HG02759 (cell line): Measurements from ENCODE around the gene BCL2L15.

Experiments used
- ATAC-seq: cut with Tn5 transposase; IDR thresholded peaks from one replicate; pipeline ENCODE4 v1.9.1; 2021; ENCODE audit warnings: mild to moderate bottlenecking, moderate library complexity; ENCODE audit not compliant: unreplicated experiment

Gene BCL2L15

GRCh38 chr1:113912594-113913311 lies 25.4 kb upstream of the BCL2L15 start:
- ATAC-seq: no peak

DNA sequence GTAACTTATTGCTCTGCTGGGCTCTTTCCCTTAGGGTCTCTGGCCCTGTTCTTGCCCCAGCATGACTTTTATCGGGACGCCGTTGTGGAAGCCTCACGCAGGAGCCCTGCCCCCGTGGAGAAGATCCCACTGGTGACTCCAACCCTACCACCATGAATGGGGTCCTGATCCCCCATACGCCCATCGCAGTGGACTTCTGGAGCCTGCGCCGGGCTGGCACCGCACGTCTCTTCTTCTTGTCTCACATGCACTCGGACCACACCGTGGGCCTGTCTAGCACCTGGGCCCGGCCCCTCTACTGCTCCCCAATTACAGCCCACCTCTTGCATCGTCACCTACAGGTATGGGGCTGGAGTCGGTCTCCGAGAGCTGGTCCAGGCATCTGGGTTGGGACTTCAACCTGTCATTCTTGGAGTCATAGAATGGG lies 18.1 kb upstream of the BCL2L15 start:
- ATAC-seq: peak; percentile 5

DNA sequence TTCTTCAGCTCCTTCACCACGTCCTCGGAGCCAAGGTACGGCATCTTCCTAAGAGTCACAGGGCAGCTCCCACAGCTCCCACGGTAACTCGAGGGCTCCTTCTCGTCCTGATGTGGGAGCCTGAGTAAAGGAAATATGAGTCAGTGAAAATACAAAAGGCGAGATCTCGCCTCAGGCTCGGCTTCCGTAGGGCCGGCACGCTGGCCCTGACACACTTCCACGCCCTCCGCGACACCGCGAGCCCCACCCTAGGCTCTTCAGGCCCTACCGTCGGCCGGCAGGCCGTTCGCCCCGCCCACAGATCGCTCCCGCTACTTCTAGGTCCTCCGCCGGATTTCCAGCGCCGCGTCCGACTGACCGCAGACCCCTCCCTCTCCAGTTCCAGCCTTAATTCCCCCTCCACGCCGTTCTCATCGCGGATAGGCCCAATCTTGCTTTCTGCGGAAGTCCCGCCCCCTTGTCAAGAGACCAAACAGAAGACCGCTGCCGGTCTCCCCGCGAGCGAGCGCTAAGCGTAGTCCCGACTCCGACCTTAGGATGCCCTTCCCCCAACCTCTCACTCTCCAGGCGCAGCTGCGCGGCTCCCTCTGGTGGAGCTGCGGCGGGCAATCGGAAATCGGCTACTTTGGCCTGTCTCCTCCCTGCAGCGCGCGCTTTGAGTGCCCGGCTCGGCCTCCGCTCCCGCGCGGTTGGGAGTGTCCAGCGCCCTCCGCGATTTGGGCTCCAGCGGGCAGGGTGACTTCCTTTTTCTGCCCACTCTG lies 17.5 kb upstream of the BCL2L15 start, which contains the start of the genes AP4B1 and DCLRE1B:
Gene AP4B1 (minus strand): TSS at position 126 of the 761 bp plus-strand sequence. CDS start 82 bp downstream, at position 44.
Gene DCLRE1B (plus strand): TSS at position 653 of the 761 bp plus-strand sequence. CDS start 261 bp downstream, outside the sequence.
- ATAC-seq: peak; percentile 92

DNA sequence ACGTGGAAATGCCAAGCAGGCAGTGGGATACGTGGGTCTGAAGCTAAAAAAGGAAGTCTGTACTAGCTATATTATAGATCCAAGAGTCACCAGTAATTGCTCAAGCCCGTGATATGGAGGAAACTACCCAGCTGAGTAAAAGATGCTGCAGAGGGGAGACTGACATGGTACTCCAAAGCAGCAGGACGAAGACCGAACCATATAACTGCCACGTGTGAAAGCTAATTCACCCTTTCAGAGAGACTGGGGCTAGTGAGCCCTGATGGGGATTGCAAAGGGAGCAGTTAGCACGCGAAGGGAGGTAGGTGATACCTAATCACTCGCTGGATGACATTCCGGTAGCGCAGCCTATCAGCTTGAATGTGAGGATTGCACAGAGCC lies 16.9 kb upstream of the BCL2L15 start:
- peak; percentile 32 for ATAC-seq

DNA sequence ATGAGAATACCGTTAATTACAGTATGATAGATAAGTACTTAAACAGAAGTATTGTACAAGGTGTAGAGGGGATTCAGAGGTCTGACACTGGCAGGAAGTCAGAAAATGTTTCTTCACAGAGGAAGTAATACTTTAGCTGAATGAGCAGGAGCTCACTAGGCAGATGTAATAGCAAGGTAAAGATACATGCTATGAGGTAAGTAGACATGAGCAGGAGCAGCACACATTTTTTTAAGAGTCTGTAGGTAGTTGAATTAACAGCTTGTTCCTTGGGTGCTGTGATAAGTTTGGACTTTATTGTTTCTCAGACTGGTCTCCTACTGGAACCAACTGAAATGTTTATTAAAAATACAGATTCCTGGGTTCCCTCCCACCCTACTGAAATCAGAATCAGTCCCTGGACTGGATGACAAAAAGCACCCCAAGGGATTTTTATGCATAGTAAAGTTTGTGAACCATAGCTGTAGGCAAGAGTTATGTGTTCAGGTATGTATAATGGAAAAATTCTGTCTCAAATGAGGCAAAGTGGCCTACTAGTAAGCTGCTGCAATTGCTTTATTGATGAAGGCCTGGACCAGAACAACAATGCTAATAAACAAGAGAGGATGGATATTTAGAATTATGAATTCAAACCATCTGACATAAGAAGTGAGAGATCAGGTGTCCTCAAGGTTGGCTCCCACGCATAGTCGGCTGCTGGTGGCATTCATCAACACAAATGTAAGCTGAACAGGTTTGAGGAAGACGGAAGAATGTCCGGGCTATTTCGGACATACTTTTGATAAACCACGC lies 16.3 kb upstream of the BCL2L15 start:
- no peak for ATAC-seq

DNA sequence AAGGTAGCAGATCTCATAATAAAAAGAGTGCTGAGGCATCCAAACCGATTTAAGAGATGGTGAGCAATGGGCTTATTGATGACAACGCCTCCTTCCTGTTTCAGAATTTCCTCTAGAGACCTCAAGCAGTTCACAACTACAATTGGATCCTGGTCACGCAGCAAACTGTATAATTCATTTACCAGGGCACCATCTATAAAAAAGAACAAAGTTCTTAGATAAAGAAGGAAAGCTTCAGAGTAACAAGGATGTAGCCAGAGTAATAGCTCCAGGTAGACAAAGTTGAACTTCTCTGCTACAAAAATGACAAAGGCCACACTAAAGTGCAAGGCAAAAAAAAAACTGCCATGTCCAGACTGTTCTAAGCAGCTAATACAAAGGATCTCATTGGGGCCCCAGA lies 13.8 kb upstream of the BCL2L15 start:
- ATAC-seq: no peak

- no peak for ATAC-seq
These were observed 11.7 kb upstream of the BCL2L15 start for GRCh38 chr1:113899111-113899510.

- no peak for ATAC-seq
These were observed 10.9 kb upstream of the BCL2L15 start for GRCh38 chr1:113898241-113898814.

DNA sequence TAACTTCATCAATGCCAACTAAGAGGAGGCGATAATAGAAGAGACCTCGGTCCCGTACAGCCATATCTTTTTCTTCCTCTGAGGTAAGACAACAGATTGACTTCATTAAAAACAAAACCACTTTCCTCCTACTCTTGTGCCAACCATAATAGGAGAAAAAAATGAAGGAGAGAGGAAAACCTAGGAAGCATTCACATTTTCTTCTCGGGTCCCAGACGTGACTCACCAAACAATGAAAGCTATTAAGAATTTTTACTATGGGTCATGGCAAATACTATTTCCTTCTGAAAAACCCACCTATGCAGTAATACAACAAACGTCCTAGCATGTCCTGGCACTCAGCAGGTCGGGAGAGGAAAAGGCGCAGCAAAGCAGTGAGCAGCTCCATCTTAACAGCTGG lies 8.6 kb upstream of the BCL2L15 start:
- ATAC-seq: no peak

DNA sequence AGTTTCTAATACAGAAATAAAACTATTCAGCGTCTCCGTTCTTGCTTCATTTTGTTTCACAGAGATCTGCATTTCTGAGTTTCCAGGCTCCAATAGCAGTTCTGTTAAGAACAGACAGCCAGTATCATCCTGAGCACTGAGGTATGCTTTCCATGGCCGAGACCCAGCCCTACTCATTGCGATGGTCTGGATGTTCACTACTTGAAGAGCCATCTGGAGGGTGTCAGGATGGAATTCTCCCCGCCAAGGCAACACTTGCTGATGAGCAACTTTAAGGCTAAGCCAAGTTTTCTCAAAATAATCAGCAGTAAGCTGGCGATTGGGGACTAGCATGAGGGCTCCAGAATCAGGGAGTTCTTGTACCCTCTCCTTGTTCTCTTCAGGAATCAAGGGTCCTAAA lies 7.7 kb upstream of the BCL2L15 start:
- no peak for ATAC-seq

- no peak for ATAC-seq
These were observed 5.9 kb upstream of the BCL2L15 start for GRCh38 chr1:113893267-113893666.

DNA sequence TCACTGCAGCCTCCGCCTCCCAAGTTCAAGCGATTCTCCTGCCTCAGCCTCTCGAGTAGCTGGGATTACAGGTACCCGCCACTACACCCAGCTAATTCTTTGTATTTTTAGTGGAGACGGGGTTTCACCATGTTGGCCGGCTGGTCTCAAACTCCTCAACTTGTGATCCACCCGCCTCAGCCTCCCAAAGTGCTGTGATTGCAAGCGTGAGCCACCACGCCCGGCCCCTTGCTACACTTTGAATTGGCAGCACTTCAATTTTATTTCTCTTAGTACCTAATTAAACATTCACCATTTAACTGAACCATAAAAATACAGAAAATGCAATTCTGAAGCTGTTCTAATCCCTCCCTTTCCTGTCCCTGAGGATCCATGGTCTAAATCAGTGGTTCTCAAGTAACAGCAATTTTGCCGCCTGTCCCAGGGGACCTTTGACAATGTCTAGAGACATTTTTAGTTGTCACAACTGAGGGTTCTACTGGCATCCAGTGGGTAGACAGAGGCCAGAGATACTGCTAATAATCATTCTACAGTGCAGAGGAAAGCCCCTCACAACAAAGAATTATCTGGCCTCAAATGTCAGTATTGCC lies 4.3 kb upstream of the BCL2L15 start:
- ATAC-seq: no peak

DNA sequence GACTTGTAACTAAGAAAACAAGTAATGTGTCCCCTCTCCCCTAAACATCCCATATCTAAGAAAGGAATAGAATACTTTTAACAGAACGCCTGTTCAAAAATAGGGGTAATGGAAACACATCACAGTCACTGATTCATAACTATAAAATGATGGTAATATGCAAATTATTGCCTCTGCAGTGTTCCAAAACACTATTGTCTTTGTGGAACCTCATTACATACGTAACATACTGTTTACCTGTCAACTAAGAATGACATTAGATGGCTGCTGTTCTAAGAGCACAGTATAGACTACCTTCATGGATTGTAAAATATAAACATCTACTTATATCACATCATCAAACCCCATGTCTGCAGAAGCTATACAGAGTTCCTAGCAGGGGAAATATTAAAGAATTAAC lies 3.4 kb upstream of the BCL2L15 start:
- no peak for ATAC-seq

DNA sequence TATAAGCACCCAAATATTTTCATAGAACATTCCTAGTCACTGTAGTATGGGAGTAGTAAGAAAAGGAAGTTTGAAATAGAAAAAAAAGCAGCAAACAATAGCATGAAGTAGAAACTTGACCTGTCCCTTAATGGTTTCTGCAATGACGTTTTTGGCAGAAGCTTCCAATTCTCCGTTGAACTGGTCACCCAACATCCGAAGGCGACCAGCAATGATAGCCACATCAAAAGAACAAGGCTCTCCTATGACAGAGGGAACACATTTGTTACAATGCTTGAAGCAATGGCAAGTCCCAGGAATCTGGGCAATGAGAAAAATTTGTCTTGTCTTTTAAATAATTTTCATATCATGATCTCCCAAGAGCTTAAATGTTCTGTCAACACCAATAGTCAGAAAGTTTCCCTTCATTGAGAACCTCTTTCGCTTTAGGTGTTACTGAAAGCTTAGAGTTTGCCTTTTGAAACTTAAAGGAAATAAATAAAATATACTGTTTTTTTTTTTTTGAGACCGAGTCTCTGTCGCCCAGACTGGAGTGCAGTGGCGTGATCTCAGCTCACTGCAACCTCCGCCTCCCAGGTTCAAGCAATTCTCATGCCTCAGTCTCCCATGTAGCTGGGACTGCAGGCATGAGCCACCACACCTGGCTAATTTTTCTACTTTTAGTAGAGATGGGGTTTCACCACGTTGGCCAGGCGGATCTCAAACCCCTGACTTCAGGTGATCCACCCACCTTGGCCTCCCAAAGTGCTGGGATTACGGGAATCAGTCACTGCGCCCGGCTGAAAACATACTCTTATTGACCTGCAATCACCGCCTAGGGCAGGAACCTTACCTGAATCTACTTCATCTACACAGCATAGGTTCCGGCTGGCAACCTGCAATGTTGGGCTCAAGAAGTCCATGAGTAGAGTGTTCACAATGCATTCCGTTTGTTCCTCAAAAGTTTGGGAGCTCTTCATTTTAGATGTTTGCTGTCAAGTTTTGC lies 672 bp downstream of the BCL2L15 start:
- no peak for ATAC-seq

DNA sequence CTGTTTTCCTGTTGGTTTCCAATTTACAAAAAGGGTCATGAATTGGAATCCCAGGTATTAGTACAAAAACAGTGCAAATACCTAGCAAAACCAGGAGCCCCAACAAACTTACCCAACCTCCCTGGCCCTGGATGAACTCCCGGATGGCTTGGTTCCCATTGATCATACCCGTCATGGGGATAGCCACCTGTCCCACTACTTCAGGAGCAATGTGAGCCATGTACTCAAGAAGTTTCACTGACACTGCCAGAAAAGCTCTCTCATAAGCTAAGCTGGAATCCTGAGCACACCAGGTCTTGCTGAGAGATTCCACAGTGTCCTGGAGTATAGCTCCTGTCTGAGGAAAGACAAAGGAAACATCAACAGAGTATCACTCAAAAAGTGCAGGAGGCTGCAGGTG lies 5.7 kb downstream of the BCL2L15 start:
- ATAC-seq: no peak

GRCh38 chr1:113879739-113880038 lies 7.7 kb downstream of the BCL2L15 start:
- no peak for ATAC-seq

DNA sequence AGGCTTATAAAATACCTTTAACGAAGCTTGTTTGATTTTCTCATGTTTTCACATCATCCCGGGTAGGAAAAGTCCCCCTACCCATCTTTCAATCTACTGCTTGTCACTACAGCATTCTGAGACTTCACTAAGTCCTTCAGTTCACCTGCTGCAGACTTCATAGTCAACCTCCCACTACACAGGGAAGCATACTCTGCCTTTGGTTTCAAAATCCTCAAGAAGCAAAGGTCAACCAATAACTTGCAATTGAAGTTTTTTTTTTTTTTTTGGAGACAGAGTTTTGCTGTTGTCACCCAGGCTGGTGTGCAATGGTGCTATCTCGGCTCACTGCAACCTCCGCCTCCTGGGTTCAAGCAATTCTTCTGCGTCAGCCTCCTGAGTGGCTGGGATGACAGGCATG lies 11.2 kb downstream of the BCL2L15 start:
- ATAC-seq: no peak

GRCh38 chr1:113875714-113876113 lies 11.7 kb downstream of the BCL2L15 start:
- peak; percentile 39 for ATAC-seq

DNA sequence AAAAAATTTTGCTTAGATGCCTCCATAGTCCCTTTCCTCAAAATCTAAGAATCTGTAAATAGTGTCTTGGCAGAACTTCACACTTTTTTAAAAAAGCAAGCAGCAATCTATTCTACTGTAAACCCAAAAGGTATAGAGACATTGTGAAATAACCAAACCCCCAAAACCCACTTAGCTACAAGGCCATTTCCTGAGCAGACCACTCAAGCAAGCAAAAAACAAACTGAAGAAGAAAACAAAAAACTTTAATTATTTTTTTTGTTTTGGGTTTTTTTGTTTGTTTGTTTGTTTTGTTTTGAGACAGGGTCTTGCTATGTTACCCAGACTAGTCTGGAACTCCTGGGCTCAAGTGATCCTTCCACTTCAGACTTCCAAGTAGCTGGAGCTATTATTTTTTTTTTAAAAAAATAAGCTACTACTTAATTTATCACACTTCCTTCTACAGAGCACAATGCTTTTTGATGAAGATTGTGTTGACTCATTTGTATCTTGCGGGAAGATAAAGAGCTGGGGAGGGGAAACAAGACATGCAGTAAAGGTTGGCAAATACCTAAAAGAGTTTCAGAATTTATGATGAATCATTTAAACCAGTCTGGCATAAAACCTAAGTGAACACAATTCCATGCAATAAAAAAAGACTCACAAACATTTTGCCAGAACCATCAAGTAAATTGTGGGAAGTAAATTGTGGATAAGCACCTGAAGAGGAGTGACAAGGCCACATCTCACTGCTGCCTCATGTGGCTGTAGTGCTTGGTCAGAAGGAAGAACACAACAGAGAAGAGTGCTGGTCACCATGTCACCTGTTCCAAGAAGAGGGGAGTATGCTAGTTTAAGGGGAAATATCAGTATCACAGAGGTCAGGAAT lies 13.1 kb downstream of the BCL2L15 start:
- no peak for ATAC-seq
